DMS153 treated with DMSO at 0.1 percent for 48 hours (cell line): ENCODE measurements around the gene COL13A1.

Experiments used
- DNase-seq: peaks from one replicate; lab custom pipeline; 2025; ENCODE audit not compliant: unreplicated experiment; lab: John Stamatoyannopoulos, UW

The COL13A1 gene

GRCh38 chr10:69883310-69884023 is 81.8 kb downstream of the COL13A1 start:
- DNase-seq, result no peak

GRCh38 chr10:69884024-69884367 is 82.3 kb downstream of the COL13A1 start:
- no peak for DNase-seq

GRCh38 chr10:69884686-69885085 is 83.0 kb downstream of the COL13A1 start:
- DNase-seq, result no peak

- DNase-seq, result no peak
Observed at GRCh38 chr10:69885379-69886013, 83.8 kb downstream of the COL13A1 start.

- DNase-seq, result no peak
Observed at GRCh38 chr10:69888882-69889584, 87.3 kb downstream of the COL13A1 start.

GRCh38 chr10:69890065-69890847 is 88.5 kb downstream of the COL13A1 start:
- DNase-seq, result no peak

GRCh38 chr10:69891057-69891617 is 89.4 kb downstream of the COL13A1 start:
- no peak for DNase-seq

DNA sequence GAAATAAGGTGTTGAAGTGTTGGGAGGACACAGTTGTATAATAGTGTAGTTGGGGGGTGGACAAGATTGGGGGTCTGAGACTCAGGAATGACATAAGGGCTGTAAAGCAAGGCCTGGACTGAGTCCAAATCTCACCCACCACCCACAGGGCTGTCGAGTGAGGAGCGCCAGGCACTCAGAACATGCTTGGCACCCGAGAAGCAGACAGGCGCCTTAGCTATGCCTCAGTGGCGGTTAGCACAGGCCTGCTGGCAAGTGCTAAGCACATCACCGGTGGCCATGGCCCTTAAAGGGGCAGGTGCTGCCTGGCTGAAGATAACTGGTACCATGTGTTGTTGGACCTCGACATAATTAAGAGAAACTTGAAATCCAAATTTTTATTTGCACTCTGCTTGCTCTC is 90.7 kb downstream of the COL13A1 start:
- DNase-seq, result no peak

DNA sequence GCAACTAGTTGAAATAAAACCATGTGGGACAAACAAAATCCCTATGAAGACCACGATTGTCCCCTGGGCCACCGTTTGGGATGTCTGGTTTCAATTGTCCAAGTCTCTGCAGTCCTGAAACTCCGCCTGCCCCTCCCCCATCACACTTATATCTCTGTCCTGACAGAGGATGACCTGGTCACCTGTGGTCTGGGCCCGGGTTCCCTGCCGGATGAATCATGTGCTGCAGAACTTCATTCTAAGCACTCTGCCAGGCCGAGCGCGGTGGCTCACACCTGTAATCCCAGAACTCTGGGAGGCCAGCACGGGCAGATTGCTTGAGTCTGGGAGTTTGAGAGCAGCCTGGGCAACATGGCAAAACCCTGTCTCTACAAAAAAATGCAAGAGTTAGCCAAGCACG is 91.1 kb downstream of the COL13A1 start:
- DNase-seq, result no peak

GRCh38 chr10:69893271-69893900 is 91.7 kb downstream of the COL13A1 start:
- DNase-seq, result no peak

DNA sequence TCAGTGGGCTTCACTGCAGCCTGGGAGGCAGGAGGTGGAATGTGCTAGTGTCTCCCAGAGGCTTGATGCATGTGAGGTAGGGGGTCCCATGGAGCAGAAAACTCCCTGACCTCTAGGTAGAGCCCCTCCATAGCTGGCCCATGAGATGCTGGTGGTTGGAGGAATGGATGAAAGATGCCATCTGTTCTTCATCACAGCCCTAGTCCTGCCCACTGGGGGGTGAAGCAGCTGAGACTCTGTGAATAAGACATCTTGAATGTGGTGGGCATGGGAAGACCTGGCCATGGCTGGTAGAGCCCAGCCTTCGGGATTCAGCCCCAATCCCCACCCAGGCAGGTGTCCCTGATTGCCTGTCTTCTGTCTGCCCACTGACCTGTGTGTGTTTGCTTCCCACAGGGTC is 92.5 kb downstream of the COL13A1 start:
- no peak for DNase-seq

GRCh38 chr10:69895759-69896158 is 94.1 kb downstream of the COL13A1 start:
- no peak for DNase-seq

GRCh38 chr10:69896606-69897231 is 95.0 kb downstream of the COL13A1 start:
- DNase-seq, result no peak

DNA sequence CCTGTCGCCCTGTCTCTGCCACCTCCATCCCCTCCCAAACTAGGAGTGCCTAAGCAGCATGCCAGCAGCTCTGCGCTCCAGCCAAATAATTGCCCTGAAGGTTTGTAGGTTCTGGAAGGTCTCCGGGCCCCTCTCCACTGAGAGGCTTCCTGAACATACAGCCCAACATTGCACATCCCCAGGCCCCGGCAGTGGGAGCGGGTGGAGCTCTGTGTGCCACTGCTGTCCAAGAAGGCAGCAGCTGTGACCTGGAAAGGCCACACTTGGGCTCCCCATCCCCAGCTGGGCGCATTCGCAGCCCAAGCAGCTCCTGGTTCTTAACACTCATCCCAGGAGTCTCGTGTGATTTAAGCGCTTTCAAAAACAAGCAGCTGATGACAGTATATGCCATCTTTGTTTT is 95.7 kb downstream of the COL13A1 start:
- no peak for DNase-seq

GRCh38 chr10:69897999-69898398 is 96.3 kb downstream of the COL13A1 start:
- DNase-seq, result no peak

- no peak for DNase-seq
Observed at GRCh38 chr10:69898524-69898923, 96.8 kb downstream of the COL13A1 start.

DNA sequence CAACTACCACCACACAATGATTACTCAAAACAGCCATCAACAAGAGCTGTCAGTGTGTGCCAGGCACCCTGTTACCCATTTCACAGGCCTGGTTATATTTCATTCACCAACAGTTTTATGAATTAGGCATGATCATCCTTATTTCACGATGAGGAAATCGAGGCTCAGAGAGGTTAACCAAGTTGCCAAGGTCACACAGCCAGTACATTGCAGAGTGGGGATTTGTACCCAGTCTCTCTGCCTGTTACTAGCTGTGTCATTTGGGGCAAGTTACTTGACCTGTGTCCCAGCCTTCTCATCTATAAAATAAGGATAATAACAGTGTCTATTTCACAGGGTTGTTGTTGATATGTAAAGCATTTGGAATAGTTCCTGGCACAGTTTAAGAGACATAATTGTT is 97.2 kb downstream of the COL13A1 start:
- DNase-seq, result no peak

DNA sequence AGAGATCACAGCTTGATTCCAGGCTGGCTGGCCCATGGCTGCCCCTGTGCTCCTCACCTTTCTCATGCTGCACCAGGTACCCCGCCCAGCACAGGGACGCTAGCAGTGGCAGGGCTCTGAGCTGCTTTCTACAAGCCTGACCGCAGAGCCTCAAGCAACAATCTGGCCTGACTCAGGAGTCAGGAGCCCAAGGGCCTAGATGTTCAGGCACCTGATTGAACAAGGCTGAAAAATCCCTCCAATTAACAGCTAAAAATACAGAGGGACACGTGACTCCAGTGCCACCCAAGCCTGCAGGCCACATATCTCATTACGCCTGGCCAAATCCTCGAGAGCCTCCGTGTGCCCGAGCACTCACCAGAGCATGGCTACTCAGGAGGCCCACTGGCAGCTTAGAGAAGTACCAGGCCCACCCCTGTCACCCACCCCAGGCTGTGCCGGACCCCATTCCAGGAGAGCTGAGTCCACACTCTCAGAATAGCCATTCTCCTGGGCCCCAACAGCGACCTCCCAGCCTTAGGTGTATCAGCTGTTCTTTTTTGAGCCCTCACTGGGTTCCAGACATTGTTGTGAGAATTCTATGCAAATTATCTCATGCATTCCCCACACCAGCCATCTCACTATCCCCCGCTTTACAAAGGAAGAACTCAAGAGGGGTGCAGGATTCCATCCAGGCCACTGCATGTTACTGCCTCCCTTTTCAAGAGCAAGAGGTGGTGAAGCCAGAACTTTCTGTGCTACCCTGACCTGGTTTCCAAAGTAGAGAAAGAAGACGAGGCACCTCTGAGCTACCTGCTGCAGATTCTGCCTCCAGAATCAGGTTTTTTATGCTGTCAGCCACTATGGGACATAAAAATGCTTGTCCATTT is 98.3 kb downstream of the COL13A1 start:
- DNase-seq, result no peak

- DNase-seq, result no peak
Observed at GRCh38 chr10:69901022-69901421, 99.3 kb downstream of the COL13A1 start.
